CD14-positive monocyte (primary cell): ENCODE results near the gene BCORL1. TPM values are rescaled to one million over a fixed set of nuclear protein-coding genes. Genes with fewer than 3 reads are reported as not detected.

Experiments
- DNase-seq, 3 donors: peaks; one replicate each; pipeline ENCODE4 v3.0.0-alpha.2; 2011 to 2022
- H2AFZ ChIP-seq: 2 replicates; pipeline ENCODE4 v1.6.0; 2012; ENCODE audit warnings: mild to moderate bottlenecking, low read depth, low read length, inconsistent platforms; ENCODE audit not compliant: insufficient read depth, poor library complexity, severe bottlenecking
- H3K27ac ChIP-seq, 2 donors: 1 replicate in 1 of 2; 2 replicates in 1 of 2; pipeline ENCODE4 v1.5.1; 2012 to 2013; ENCODE audit warnings: low read length in 2 of 2, control low read depth in 1 of 2, inconsistent platforms in 1 of 2, low read depth in 1 of 2, mild to moderate bottlenecking in 1 of 2
- H3K27me3 ChIP-seq, 2 donors: one replicate each; pipeline versions ENCODE4 v1.6.0 to v1.6.1; 2011 to 2013; ENCODE audit warnings: low read length in 2 of 2; ENCODE audit not compliant: control insufficient read depth in 2 of 2, insufficient read depth in 2 of 2
- H3K36me3 ChIP-seq, 2 donors: replicated peaks in 1 of 2; 1 replicate in 1 of 2; 2 replicates in 1 of 2; pipeline versions ENCODE4 v1.5.1 to v1.6.1; 2012 to 2013; ENCODE audit warnings: low read length in 2 of 2, control low read depth in 1 of 2, inconsistent platforms in 1 of 2, mild to moderate bottlenecking in 1 of 2; ENCODE audit not compliant: insufficient read depth in 2 of 2, control insufficient read depth in 1 of 2
- H3K4me1 ChIP-seq, 2 donors: 1 replicate in 1 of 2; 2 replicates in 1 of 2; pipeline versions ENCODE4 v1.5.1 to v1.6.1; 2012 to 2013; ENCODE audit warnings: low read length in 2 of 2, control low read depth in 1 of 2, inconsistent platforms in 1 of 2, mild to moderate bottlenecking in 1 of 2, moderate library complexity in 1 of 2; ENCODE audit not compliant: insufficient read depth in 2 of 2, control insufficient read depth in 1 of 2
- H3K4me2 ChIP-seq: replicated peaks from 2 replicates; pipeline ENCODE3; 2012; ENCODE audit warnings: low read length, moderate library complexity, mild to moderate bottlenecking; ENCODE audit not compliant: poor library complexity, severe bottlenecking; ENCODE audit errors: extremely low read depth
- H3K4me3 ChIP-seq, 3 experiments: fragments of 200-600 bp in 1 of 3; sonication (generic) in 1 of 3; replicated peaks in 1 of 3; 1 replicate in 2 of 3; 2 replicates in 1 of 3; pipeline ENCODE4 v1.5.1; 2011 to 2013; ENCODE audit warnings: low read length in 3 of 3, mild to moderate bottlenecking in 3 of 3, control low read depth in 2 of 3, low read depth in 2 of 3, inconsistent platforms in 1 of 3, moderate library complexity in 1 of 3
- H3K79me2 ChIP-seq: 2 replicates; pipeline ENCODE4 v1.6.0; 2012; ENCODE audit warnings: mild to moderate bottlenecking, control low read depth, inconsistent platforms, low read length, moderate library complexity; ENCODE audit not compliant: insufficient read depth
- H3K9ac ChIP-seq: 2 replicates; pipeline ENCODE4 v1.6.0; 2017; ENCODE audit warnings: low read length, mild to moderate bottlenecking; ENCODE audit not compliant: insufficient read depth, poor library complexity, severe bottlenecking
- H3K9me3 ChIP-seq, 2 donors: replicated peaks in 1 of 2; 1 replicate in 1 of 2; 2 replicates in 1 of 2; pipeline versions ENCODE4 v1.5.1 to v1.6.1; 2012 to 2013; ENCODE audit warnings: low read length in 2 of 2, control low read depth in 1 of 2; ENCODE audit not compliant: control insufficient read depth in 1 of 2, insufficient read depth in 1 of 2
- H4K20me1 ChIP-seq: 2 replicates; pipeline ENCODE4 v1.6.0; 2012; ENCODE audit warnings: mild to moderate bottlenecking, low read length, control low read depth, moderate library complexity; ENCODE audit not compliant: insufficient read depth
- H3K27ac Mint-ChIP-seq, 7 donors: one replicate each; pipeline ENCODE4 v1.8.0; 2020; ENCODE audit warnings: mild to moderate bottlenecking in 7 of 7, mixed read lengths in 7 of 7, moderate library complexity in 6 of 7, inconsistent platforms in 2 of 7
- H3K27me3 Mint-ChIP-seq, 3 donors: one replicate each; pipeline ENCODE4 v1.8.0; 2021 to 2022; ENCODE audit warnings: low read depth in 3 of 3, mild to moderate bottlenecking in 3 of 3, mixed read lengths in 3 of 3, moderate library complexity in 3 of 3, inconsistent platforms in 1 of 3
- H3K36me3 Mint-ChIP-seq, 2 donors: one replicate each; pipeline ENCODE4 v1.8.0; 2020; ENCODE audit warnings: mixed read lengths in 2 of 2, inconsistent platforms in 1 of 2, mild to moderate bottlenecking in 1 of 2
- H3K4me1 Mint-ChIP-seq: one replicate; pipeline ENCODE4 v1.8.0; 2020; ENCODE audit warnings: mild to moderate bottlenecking, mixed read lengths
- H3K4me3 Mint-ChIP-seq, 2 donors: one replicate each; pipeline ENCODE4 v1.8.0; 2020; ENCODE audit warnings: mild to moderate bottlenecking in 2 of 2, mixed read lengths in 2 of 2, moderate library complexity in 1 of 2
- H3K9me3 Mint-ChIP-seq, 7 donors: one replicate each; pipeline ENCODE4 v1.8.0; 2020 to 2022; ENCODE audit warnings: mixed read lengths in 7 of 7, mild to moderate bottlenecking in 6 of 7, moderate library complexity in 6 of 7, inconsistent platforms in 2 of 7
- CTCF ChIP-seq: fragments of 200-600 bp; IDR thresholded peaks from one replicate; pipeline ENCODE4 v1.8.0; 2022; ENCODE audit warnings: antibody characterized with exemption, mild to moderate bottlenecking
- WGBS: methylation state at CpG from one replicate; pipeline ENCODE4 v1.1.5; 2013; ENCODE audit warnings: missing lambda C conversion rate; ENCODE audit not compliant: insufficient coverage; 5-methylcytosine and 5-hydroxymethylcytosine counted together
- intact Hi-C, 2 donors: fragments of 100-400 bp; cut with micrococcal nuclease; formaldehyde crosslinking; loops; one replicate each; pipeline versions ENCODE4 v1.15.0 to v1.15.1; 2023
- polyA plus RNA-seq, 3 donors: library from polyadenylated mRNA; depleted of rRNA in 1 of 3; unstranded in 2 of 3; stranded (reverse) in 1 of 3; fragments of 300-500 nt in 2 of 3; fragments of >200 nt in 1 of 3; fragmentation: Illumina TruSeq in 2 of 3; gene quantifications; 1 replicate in 2 of 3; 2 replicates in 1 of 3; pipeline ENCODE4 v1.2.3, GENCODE V29; 2012 to 2021

BCORL1 gene
- polyA plus RNA-seq, 3 donors: 0.69 to 2.4 (median 0.72) TPM

DNA sequence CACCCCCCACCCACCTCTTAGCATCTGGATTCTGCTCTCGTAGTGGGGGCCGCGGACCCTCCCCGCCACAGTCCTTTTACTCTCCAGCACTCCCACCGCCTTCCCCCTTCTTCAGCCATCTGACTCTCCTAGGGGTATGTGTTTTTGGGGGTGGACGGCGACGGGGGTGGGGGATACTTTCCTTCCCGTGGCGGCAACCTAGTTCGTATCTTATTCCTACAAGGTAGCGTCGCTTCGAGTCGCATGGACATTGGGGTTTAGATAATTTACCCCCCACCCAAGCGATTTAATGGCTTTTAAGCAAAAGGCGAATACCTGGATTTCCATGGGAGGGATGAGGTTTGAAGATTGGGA is 1.3 kb upstream of the BCORL1 start:
- DNase-seq: no peak
- no peaks in the 10 kb centered on the region for H3K9me3 ChIP-seq
- no peak overlapping the region for H3K27ac ChIP-seq
- peak overlapping the region; percentile 92 for H3K4me2 ChIP-seq
- peaks cover 2 to 21% (median 4%) of the 10 kb centered on the region in 3 donors for H3K27me3 Mint-ChIP-seq
- peak overlapping the region; percentile 32 for H3K9ac ChIP-seq
- no peaks in the 10 kb centered on the region for H3K36me3 ChIP-seq
- peaks cover 0 to 2% of the 10 kb centered on the region in 2 donors for H3K36me3 Mint-ChIP-seq
- peaks cover 7% of the 10 kb centered on the region for H4K20me1 ChIP-seq
- intact Hi-C loops: loop anchor here (2.0 kb wide), 1 partner anchor 48 kb away; no protein-coding TSS in a partner anchor
- H3K79me2 ChIP-seq: no peaks in the 10 kb centered on the region
- H3K27me3 ChIP-seq: no peaks in the 10 kb centered on the region
- peaks cover 11 to 15% of the 10 kb centered on the region in 2 donors for H3K4me1 ChIP-seq
- H3K9me3 Mint-ChIP-seq: peaks cover 0 to 16% (median 6%) of the 10 kb centered on the region in 7 donors
- no peak for TF ChIP-seq CTCF
- H3K4me3 Mint-ChIP-seq: no peak overlapping the region
- H3K4me1 Mint-ChIP-seq: peaks cover 14% of the 10 kb centered on the region
- H2AFZ ChIP-seq: no peak overlapping the region
- H3K27ac Mint-ChIP-seq: peak overlapping the region in 1 of 7 donors; percentile 79
- peak overlapping the region in 1 of 3 experiments; percentile 71 for H3K4me3 ChIP-seq
- WGBS: no CpG with 5 or more reads among the region's 17 CpGs

DNA sequence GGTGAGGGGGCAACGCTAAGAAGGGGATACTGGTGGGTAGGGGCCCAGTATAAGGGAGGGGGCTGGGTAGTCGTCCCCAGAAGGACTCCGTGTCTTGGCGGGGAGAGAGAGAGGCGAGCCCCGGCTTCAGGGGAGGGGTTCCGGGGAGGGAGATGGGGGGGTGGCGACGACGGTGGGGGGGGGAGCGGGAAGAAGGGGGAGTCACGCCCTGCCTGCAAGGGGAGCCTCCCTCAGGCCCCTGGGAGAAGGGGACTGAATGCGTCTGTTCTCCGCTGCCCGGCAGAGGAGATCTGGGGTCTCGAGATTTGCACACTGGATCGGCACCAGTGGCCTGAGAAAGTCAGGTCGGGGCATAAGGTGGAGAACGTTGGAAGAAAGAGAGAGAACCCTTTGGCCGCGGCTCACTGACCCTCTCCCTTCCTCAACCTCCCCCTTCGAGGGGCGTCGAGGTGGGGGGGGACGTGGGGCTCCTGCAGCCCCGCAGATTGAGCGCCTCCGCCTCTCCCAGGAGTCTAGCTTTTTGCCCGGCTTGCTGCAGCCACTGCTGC is 609 bp upstream of the BCORL1 start:
- H3K4me1 ChIP-seq: peaks cover 11 to 15% of the 10 kb centered on the region in 2 donors
- H3K4me3 Mint-ChIP-seq: no peak overlapping the region

More for the DNA sequence above, 609 bp upstream of the BCORL1 start:
- Histone ChIP-seq H3K27me3 (no peaks in the 10 kb centered on the region), H3K4me2 (peak overlapping the region; percentile 92), H3K27ac (no peak overlapping the region), H2AFZ (no peak overlapping the region), H3K79me2 (no peaks in the 10 kb centered on the region), H4K20me1 (peaks cover 7% of the 10 kb centered on the region), H3K9me3 (no peaks in the 10 kb centered on the region), H3K9ac (no peak overlapping the region), H3K4me3 (peak overlapping the region in 1 of 3 experiments; percentile 71), H3K36me3 (no peaks in the 10 kb centered on the region)
- no peak for TF ChIP-seq CTCF
- WGBS: 0% methylated on average over 6 of the region's 29 CpGs
- peaks cover 17% of the 10 kb centered on the region for H3K4me1 Mint-ChIP-seq
- peaks cover 0 to 16% (median 6%) of the 10 kb centered on the region in 7 donors for H3K9me3 Mint-ChIP-seq
- H3K36me3 Mint-ChIP-seq: peaks cover 0 to 3% of the 10 kb centered on the region in 2 donors
- intact Hi-C loops: loop anchor here (2.0 kb wide), 2 partner anchors 45 to 49 kb away; no protein-coding TSS in a partner anchor
- H3K27ac Mint-ChIP-seq: peak overlapping the region in 4 of 7 donors; percentile 38 to 79 (median 46)
- DNase-seq: no peak
- H3K27me3 Mint-ChIP-seq: peaks cover 4 to 21% (median 4%) of the 10 kb centered on the region in 3 donors
